ENCODE measurements around the gene GPR12. TPM values are rescaled to one million over a fixed set of nuclear protein-coding genes. Genes with fewer than 3 reads are reported as not detected.

GPR12 gene
- total RNA-seq, 1 donor from 2014 or later, result not detected

DNA sequence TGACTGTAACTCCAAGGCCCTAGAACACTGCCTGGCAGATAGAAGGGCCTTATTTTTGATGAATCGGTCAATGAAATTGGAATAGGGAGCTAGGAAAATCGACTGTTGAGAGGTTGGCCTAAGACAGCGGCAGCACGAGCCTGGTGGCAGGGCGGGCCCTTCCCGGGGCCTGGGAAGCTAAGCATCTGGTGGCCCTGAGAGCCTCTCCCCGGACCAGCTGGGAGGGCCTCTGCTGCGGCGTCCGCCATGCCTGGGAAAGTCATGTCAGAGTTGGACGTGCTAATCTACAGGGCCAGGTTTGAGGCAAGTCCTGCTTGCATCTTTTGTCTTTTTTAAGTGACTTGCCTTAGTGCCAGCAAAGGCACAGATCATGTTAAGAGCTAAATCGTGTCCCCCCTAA is 11.2 kb upstream of the GPR12 start:
- DNase-seq (ENCODE audit: low read depth), result no peak
- Histone ChIP-seq H3K27me3 (ENCODE audit: control insufficient read depth, insufficient read depth, low read length) (no peaks in the 10 kb centered on the region), H3K36me3 (ENCODE audit: control insufficient read depth, insufficient read depth, low read length) (no peaks in the 10 kb centered on the region), H3K4me3 (ENCODE audit: low read depth, low read length) (no peak overlapping the region)
- TF ChIP-seq CTCF (IDR thresholded peaks at IDR 0.05; ENCODE audit: insufficient read depth, low read length, poor library complexity, severe bottlenecking), result no peak

- TF ChIP-seq CTCF (IDR thresholded peaks at IDR 0.05; ENCODE audit: insufficient read depth, low read length, poor library complexity, severe bottlenecking), result no peak
- DNase-seq (ENCODE audit: low read depth), result no peak
- peaks cover 42% of the 10 kb centered on the region for H3K27me3 ChIP-seq (ENCODE audit: control insufficient read depth, insufficient read depth, low read length)
- no peak overlapping the region for H3K4me3 ChIP-seq (ENCODE audit: low read depth, low read length)
- H3K36me3 ChIP-seq (ENCODE audit: control insufficient read depth, insufficient read depth, low read length), result no peaks in the 10 kb centered on the region
Observed at GRCh38 chr13:26762745-26763345, 2.3 kb upstream of the GPR12 start.

- no peak for TF ChIP-seq CTCF (IDR thresholded peaks at IDR 0.05; ENCODE audit: insufficient read depth, low read length, poor library complexity, severe bottlenecking)
- Histone ChIP-seq H3K36me3 (ENCODE audit: control insufficient read depth, insufficient read depth, low read length) (no peaks in the 10 kb centered on the region), H3K4me3 (ENCODE audit: low read depth, low read length) (no peak overlapping the region), H3K27me3 (ENCODE audit: control insufficient read depth, insufficient read depth, low read length) (peaks cover 44% of the 10 kb centered on the region)
- no peak for DNase-seq (ENCODE audit: low read depth)
Observed at GRCh38 chr13:26760832-26761582, 421 bp upstream of the GPR12 start.

DNA sequence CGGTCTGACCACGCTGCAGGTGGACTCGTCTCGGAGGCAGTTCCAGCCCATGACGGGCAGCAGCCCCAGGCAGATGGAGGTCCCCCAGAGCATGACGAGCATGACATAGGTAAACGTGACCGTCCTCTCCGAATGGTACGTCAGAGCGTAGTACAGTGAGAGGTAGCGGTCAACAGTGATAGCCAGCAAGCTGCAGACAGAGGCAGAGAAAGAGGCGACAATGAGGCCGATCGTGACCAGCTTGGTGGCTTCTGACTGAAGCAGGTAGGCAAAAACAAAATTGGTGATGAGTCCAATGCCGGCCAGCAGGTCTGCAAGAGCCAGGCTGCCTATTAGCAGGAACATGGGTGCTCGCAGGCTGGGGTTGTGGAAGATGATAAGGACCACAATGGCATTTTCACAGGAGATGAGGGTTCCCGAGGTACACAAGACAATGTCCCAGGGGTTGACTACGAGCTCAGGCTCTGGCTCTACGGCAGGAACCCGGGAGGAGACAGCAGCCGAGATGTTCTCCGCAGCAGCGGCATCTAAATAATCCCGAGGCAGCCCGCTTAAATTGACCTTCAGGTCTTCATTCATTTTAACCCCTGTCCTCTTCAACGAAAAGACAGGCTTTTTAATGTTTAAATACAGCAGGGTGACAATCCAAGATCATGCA is 1.2 kb downstream of the GPR12 start:
- no peak overlapping the region for H3K4me3 ChIP-seq (ENCODE audit: low read depth, low read length)
- DNase-seq (ENCODE audit: low read depth), result no peak
- TF ChIP-seq CTCF (IDR thresholded peaks at IDR 0.05; ENCODE audit: insufficient read depth, low read length, poor library complexity, severe bottlenecking), result no peak
- peaks cover 44% of the 10 kb centered on the region for H3K27me3 ChIP-seq (ENCODE audit: control insufficient read depth, insufficient read depth, low read length)
- no peaks in the 10 kb centered on the region for H3K36me3 ChIP-seq (ENCODE audit: control insufficient read depth, insufficient read depth, low read length)

DNA sequence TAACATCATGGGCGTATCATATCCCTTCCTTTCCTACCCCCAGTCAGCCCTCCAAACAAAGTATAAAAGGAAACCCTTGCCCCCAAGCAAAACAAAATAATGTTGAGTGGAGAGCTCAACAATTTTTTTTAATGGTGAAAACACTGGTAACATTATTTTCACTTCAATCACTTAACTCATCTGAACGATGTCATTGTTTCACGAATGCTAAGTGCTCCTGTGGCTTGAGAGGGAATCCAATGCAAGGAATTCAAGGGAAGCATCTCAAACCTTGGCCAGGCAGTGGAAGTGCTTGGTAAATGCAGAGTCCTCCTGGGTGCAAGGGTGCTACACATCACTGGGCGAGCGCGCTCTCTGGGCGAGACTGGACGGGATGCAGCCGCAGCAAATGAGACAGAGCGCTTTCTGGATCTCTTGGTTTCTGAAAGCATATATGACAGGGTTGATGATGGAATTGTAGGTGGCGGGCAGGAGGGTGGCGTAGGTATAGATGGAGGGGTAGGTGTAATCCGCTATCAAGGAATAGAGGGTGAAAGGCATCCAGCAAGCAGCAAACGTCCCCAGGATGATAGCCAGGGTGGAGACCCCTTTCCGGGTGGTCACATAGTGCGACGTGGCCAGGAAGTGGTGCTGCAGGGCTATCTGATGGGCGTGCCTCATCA is 2.0 kb downstream of the GPR12 start:
- H3K36me3 ChIP-seq (ENCODE audit: control insufficient read depth, insufficient read depth, low read length), result no peaks in the 10 kb centered on the region
- DNase-seq (ENCODE audit: low read depth), result no peak
- TF ChIP-seq CTCF (IDR thresholded peaks at IDR 0.05; ENCODE audit: insufficient read depth, low read length, poor library complexity, severe bottlenecking), result no peak
- H3K27me3 ChIP-seq (ENCODE audit: control insufficient read depth, insufficient read depth, low read length), result peaks cover 43% of the 10 kb centered on the region
- no peak overlapping the region for H3K4me3 ChIP-seq (ENCODE audit: low read depth, low read length)
